NCI-H2196 treated with DMSO at 0.1 percent for 48 hours (cell line): ENCODE results near the gene REPS2.
"Not testable (repeated sequence)": the region's sequence is repeated elsewhere in the genome, so short reads cannot be mapped to it uniquely, and the experiment has no call there.

Source experiments
- DNase-seq: peaks from one replicate; lab custom pipeline; 2025; ENCODE audit not compliant: unreplicated experiment; lab: John Stamatoyannopoulos, UW

The REPS2 gene

GRCh38 chrX:16962661-16963060 is 16.2 kb downstream of the REPS2 start:
- not testable (repeated sequence) for DNase-seq

- no peak for DNase-seq
These were observed 16.8 kb downstream of the REPS2 start for GRCh38 chrX:16963216-16963615.

- not testable (repeated sequence) for DNase-seq
These were observed 18.5 kb downstream of the REPS2 start for GRCh38 chrX:16964976-16965375.

- DNase-seq = no peak
These were observed 20.4 kb downstream of the REPS2 start for GRCh38 chrX:16966752-16967448.

- not testable (repeated sequence) for DNase-seq
These were observed 22.3 kb downstream of the REPS2 start for GRCh38 chrX:16968753-16969152.

GRCh38 chrX:16970977-16971376 is 24.5 kb downstream of the REPS2 start:
- no peak for DNase-seq

GRCh38 chrX:16971694-16972093 is 25.2 kb downstream of the REPS2 start:
- DNase-seq = no peak

- DNase-seq = no peak
These were observed 28.8 kb downstream of the REPS2 start for GRCh38 chrX:16975233-16975632.

GRCh38 chrX:16977771-16978170 is 31.3 kb downstream of the REPS2 start:
- DNase-seq = no peak

GRCh38 chrX:16978193-16978984 is 31.9 kb downstream of the REPS2 start:
- DNase-seq = no peak

GRCh38 chrX:16979226-16979625 is 32.8 kb downstream of the REPS2 start:
- no peak for DNase-seq

GRCh38 chrX:16981209-16981608 is 34.8 kb downstream of the REPS2 start:
- no peak for DNase-seq

GRCh38 chrX:16981980-16982379 is 35.5 kb downstream of the REPS2 start:
- no peak for DNase-seq

GRCh38 chrX:16983051-16983450 is 36.6 kb downstream of the REPS2 start:
- DNase-seq = no peak

- DNase-seq = no peak
These were observed 38.8 kb downstream of the REPS2 start for GRCh38 chrX:16985286-16985685.

- no peak for DNase-seq
These were observed 39.7 kb downstream of the REPS2 start for GRCh38 chrX:16986169-16986568.

GRCh38 chrX:16989750-16990149 is 43.3 kb downstream of the REPS2 start:
- no peak for DNase-seq

- no peak for DNase-seq
These were observed 44.4 kb downstream of the REPS2 start for GRCh38 chrX:16990839-16991238.

- no peak for DNase-seq
These were observed 46.0 kb downstream of the REPS2 start for GRCh38 chrX:16992445-16992844.

- DNase-seq = no peak
These were observed 46.5 kb downstream of the REPS2 start for GRCh38 chrX:16992951-16993350.

GRCh38 chrX:16993791-16994318 is 47.4 kb downstream of the REPS2 start:
- DNase-seq = no peak

GRCh38 chrX:16994736-16995135 is 48.3 kb downstream of the REPS2 start:
- no peak for DNase-seq
